NCI-H2196 treated with DMSO at 0.1 percent for 48 hours (cell line): ENCODE results near the gene NBEA.
"Not testable (repeated sequence)": the region's sequence is repeated elsewhere in the genome, so short reads cannot be mapped to it uniquely, and the experiment has no call there.

ENCODE experiments used
- DNase-seq: peaks from one replicate; lab custom pipeline; 2025; ENCODE audit not compliant: unreplicated experiment; lab: John Stamatoyannopoulos, UW

Gene NBEA

GRCh38 chr13:35365883-35366282 lies 423.8 kb downstream of the NBEA start:
- DNase-seq, result no peak

- DNase-seq, result no peak
Observed at GRCh38 chr13:35367586-35367985, 425.5 kb downstream of the NBEA start.

GRCh38 chr13:35378939-35379338 lies 436.9 kb downstream of the NBEA start:
- DNase-seq, result no peak

GRCh38 chr13:35379663-35380062 lies 437.6 kb downstream of the NBEA start:
- DNase-seq, result no peak

- DNase-seq, result no peak
Observed at GRCh38 chr13:35387682-35388250, 445.7 kb downstream of the NBEA start.

- no peak for DNase-seq
Observed at GRCh38 chr13:35388441-35389355, 446.6 kb downstream of the NBEA start.

- no peak for DNase-seq
Observed at GRCh38 chr13:35389535-35389934, 447.5 kb downstream of the NBEA start.

GRCh38 chr13:35392768-35393167 lies 450.7 kb downstream of the NBEA start:
- DNase-seq, result no peak

GRCh38 chr13:35393886-35394285 lies 451.8 kb downstream of the NBEA start:
- no peak for DNase-seq

- not testable (repeated sequence) for DNase-seq
Observed at GRCh38 chr13:35408285-35408684, 466.2 kb downstream of the NBEA start.

GRCh38 chr13:35411059-35411744 lies 469.1 kb downstream of the NBEA start:
- DNase-seq, result no peak

- DNase-seq, result no peak
Observed at GRCh38 chr13:35448465-35448864, 506.4 kb downstream of the NBEA start.

GRCh38 chr13:35449821-35450220 lies 507.8 kb downstream of the NBEA start:
- DNase-seq, result no peak

GRCh38 chr13:35455022-35455421 lies 513.0 kb downstream of the NBEA start:
- no peak for DNase-seq

GRCh38 chr13:35457258-35457657 lies 515.2 kb downstream of the NBEA start:
- no peak for DNase-seq

- DNase-seq, result no peak
Observed at GRCh38 chr13:35460061-35460460, 518.0 kb downstream of the NBEA start.

- no peak for DNase-seq
Observed at GRCh38 chr13:35465371-35465770, 523.3 kb downstream of the NBEA start.

- DNase-seq, result no peak
Observed at GRCh38 chr13:35468195-35468594, 526.1 kb downstream of the NBEA start.

- no peak for DNase-seq
Observed at GRCh38 chr13:35469806-35470525, 527.9 kb downstream of the NBEA start.

- DNase-seq, result no peak
Observed at GRCh38 chr13:35470671-35471661, 528.9 kb downstream of the NBEA start.
